Naive thymus-derived CD4-positive, alpha-beta T cell (primary cell): ENCODE measurements around the gene PODN. TPM values are rescaled to one million over a fixed set of nuclear protein-coding genes. Genes with fewer than 3 reads are reported as not detected.

Experiments used
- ATAC-seq: fragments of 150-1000 bp; cut with Tn5 transposase; 2 replicates; pipeline ENCODE4 v1.10.0; 2021; ENCODE audit warnings: mild to moderate bottlenecking, moderate library complexity
- CTCF ChIA-PET: fragments of 350-600 bp; sonication (Branson Sonifier 250); formaldehyde crosslinking; loops from one replicate; lab custom pipeline; 2021; ENCODE audit warnings: antibody characterized with exemption; lab: Charles Lee
- POLR2A ChIA-PET: fragments of 350-600 bp; sonication (Branson Sonifier 250); formaldehyde crosslinking; loops from one replicate; lab custom pipeline; 2021; ENCODE audit warnings: antibody characterized with exemption, inconsistent platforms; lab: Charles Lee
- DNase-seq, 9 donors: peaks; one replicate each; pipeline versions ENCODE4 v3.0.0 to v3.0.0-alpha.2; 2020 to 2022; ENCODE audit warnings: mixed read lengths in 1 of 9
- H3K27ac ChIP-seq: one replicate; pipeline ENCODE4 v1.7.0; 2013; ENCODE audit warnings: mild to moderate bottlenecking, low read depth, low read length, moderate library complexity
- H3K27me3 ChIP-seq, 2 donors: one replicate each; pipeline ENCODE4 v1.7.0; 2013; ENCODE audit warnings: low read length in 2 of 2, mild to moderate bottlenecking in 2 of 2, moderate library complexity in 2 of 2; ENCODE audit not compliant: control insufficient read depth in 2 of 2, insufficient read depth in 2 of 2
- H3K36me3 ChIP-seq, 3 experiments: 1 replicate in 2 of 3; 2 replicates in 1 of 3; pipeline ENCODE4 v1.7.0; 2013; ENCODE audit warnings: low read length in 3 of 3, mild to moderate bottlenecking in 3 of 3, moderate library complexity in 1 of 3; ENCODE audit not compliant: insufficient read depth in 3 of 3, control insufficient read depth in 2 of 3
- H3K4me1 ChIP-seq, 2 donors: one replicate each; pipeline ENCODE4 v1.7.0; 2013; ENCODE audit warnings: low read length in 2 of 2, mild to moderate bottlenecking in 2 of 2, moderate library complexity in 1 of 2; ENCODE audit not compliant: control insufficient read depth in 2 of 2, insufficient read depth in 2 of 2
- H3K4me3 ChIP-seq: 2 replicates; pipeline ENCODE4 v1.7.0; 2013; ENCODE audit warnings: mild to moderate bottlenecking, low read length
- H3K9me3 ChIP-seq, 3 experiments: 1 replicate in 2 of 3; 2 replicates in 1 of 3; pipeline ENCODE4 v1.7.0; 2013; ENCODE audit warnings: low read length in 3 of 3; ENCODE audit not compliant: control insufficient read depth in 2 of 3
- H3K27ac Mint-ChIP-seq, 9 donors: one replicate each; pipeline ENCODE4 v1.8.0; 2020 to 2022; ENCODE audit warnings: mixed read lengths in 9 of 9, mild to moderate bottlenecking in 8 of 9, moderate library complexity in 5 of 9, inconsistent platforms in 2 of 9
- H3K27me3 Mint-ChIP-seq, 5 donors: one replicate each; pipeline ENCODE4 v1.8.0; 2021 to 2022; ENCODE audit warnings: mixed read lengths in 5 of 5, mild to moderate bottlenecking in 1 of 5
- H3K36me3 Mint-ChIP-seq, 5 donors: one replicate each; pipeline ENCODE4 v1.8.0; 2020 to 2022; ENCODE audit warnings: mixed read lengths in 5 of 5, mild to moderate bottlenecking in 3 of 5, inconsistent platforms in 1 of 5
- H3K4me1 Mint-ChIP-seq, 7 donors: one replicate each; pipeline ENCODE4 v1.8.0; 2020 to 2022; ENCODE audit warnings: mixed read lengths in 7 of 7, mild to moderate bottlenecking in 3 of 7, inconsistent platforms in 1 of 7
- H3K4me3 Mint-ChIP-seq, 10 donors: one replicate each; pipeline ENCODE4 v1.8.0; 2020 to 2022; ENCODE audit warnings: mild to moderate bottlenecking in 10 of 10, mixed read lengths in 10 of 10, moderate library complexity in 6 of 10, inconsistent platforms in 2 of 10
- H3K9me3 Mint-ChIP-seq, 11 donors: one replicate each; pipeline ENCODE4 v1.8.0; 2020 to 2022; ENCODE audit warnings: mixed read lengths in 11 of 11, mild to moderate bottlenecking in 4 of 11, inconsistent platforms in 1 of 11, moderate library complexity in 1 of 11
- intact Hi-C, 2 donors: fragments of 100-400 bp; cut with micrococcal nuclease; formaldehyde crosslinking; loops; one replicate each; pipeline ENCODE4 v1.15.1; 2023
- polyA plus RNA-seq, 2 donors: library from polyadenylated mRNA; unstranded; fragments of 300-500 nt; fragmentation: Illumina TruSeq; gene quantifications; one replicate each; pipeline ENCODE4 v1.2.3, GENCODE V29; 2021
- total RNA-seq, 6 experiments: library from RNA in 5 of 6; stranded (reverse) in 5 of 6; gene quantifications; 1 replicate in 5 of 6; 2 replicates in 1 of 6; pipeline ENCODE4 v1.2.3 and lab custom pipeline; 2021 to 2026

PODN gene
- total and polyA plus RNA-seq, 7 experiments from 2014 or later = 0.88 TPM; not detected in 6

GRCh38 chr1:53129891-53130597, 68.0 kb downstream of the PODN start:
- Mint-ChIP-seq H3K4me1 (peaks cover 0 to 7% (median 0%) of the 10 kb centered on the region in 7 donors), H3K27me3 (no peaks in the 10 kb centered on the region), H3K4me3 (no peak overlapping the region), H3K36me3 (no peaks in the 10 kb centered on the region), H3K9me3 (no peaks in the 10 kb centered on the region), H3K27ac (no peak overlapping the region)
- no peak for DNase-seq
- no peak overlapping the region for H3K27ac ChIP-seq
- ChIA-PET CTCF (no interaction called here), POLR2A (no interaction called here)
- no peaks in the 10 kb centered on the region for H3K27me3 ChIP-seq
- ATAC-seq = no peak
- intact Hi-C loops = no loop called here
- H3K4me1 ChIP-seq = peaks cover 0 to 18% of the 10 kb centered on the region in 2 donors
- H3K4me3 ChIP-seq = no peak overlapping the region
- no peaks in the 10 kb centered on the region for H3K36me3 ChIP-seq
- no peaks in the 10 kb centered on the region for H3K9me3 ChIP-seq

GRCh38 chr1:53130598-53130877, 68.5 kb downstream of the PODN start:
- Histone ChIP-seq H3K9me3 (no peaks in the 10 kb centered on the region), H3K36me3 (no peaks in the 10 kb centered on the region), H3K27ac (no peak overlapping the region), H3K27me3 (no peaks in the 10 kb centered on the region), H3K4me3 (no peak overlapping the region), H3K4me1 (peaks cover 0 to 23% of the 10 kb centered on the region in 2 donors)
- no peaks in the 10 kb centered on the region for H3K9me3 Mint-ChIP-seq
- intact Hi-C loops = no loop called here
- ChIA-PET POLR2A (no interaction called here), CTCF (no interaction called here)
- H3K27ac Mint-ChIP-seq = peak overlapping the region in 2 of 9 donors; percentile 42 to 63
- no peak overlapping the region for H3K4me3 Mint-ChIP-seq
- H3K27me3 Mint-ChIP-seq = no peaks in the 10 kb centered on the region
- H3K36me3 Mint-ChIP-seq = no peaks in the 10 kb centered on the region
- H3K4me1 Mint-ChIP-seq = peaks cover 0 to 7% (median 0%) of the 10 kb centered on the region in 7 donors
- no peak for ATAC-seq
- no peak for DNase-seq

GRCh38 chr1:53130878-53131589, 69.0 kb downstream of the PODN start:
- no peaks in the 10 kb centered on the region for H3K27me3 ChIP-seq
- H3K4me1 ChIP-seq = peaks cover 0 to 23% of the 10 kb centered on the region in 2 donors
- H3K27ac Mint-ChIP-seq = peak overlapping the region in 2 of 9 donors; percentile 42 to 63
- H3K4me3 Mint-ChIP-seq = no peak overlapping the region
- H3K4me1 Mint-ChIP-seq = peaks cover 0 to 7% (median 0%) of the 10 kb centered on the region in 7 donors
- ATAC-seq = no peak
- H3K27me3 Mint-ChIP-seq = no peaks in the 10 kb centered on the region
- DNase-seq = no peak
- no peak overlapping the region for H3K27ac ChIP-seq
- no peaks in the 10 kb centered on the region for H3K9me3 Mint-ChIP-seq
- no peaks in the 10 kb centered on the region for H3K36me3 ChIP-seq
- intact Hi-C loops = no loop called here
- ChIA-PET CTCF (no interaction called here), POLR2A (no interaction called here)
- H3K36me3 Mint-ChIP-seq = no peaks in the 10 kb centered on the region
- H3K4me3 ChIP-seq = no peak overlapping the region
- no peaks in the 10 kb centered on the region for H3K9me3 ChIP-seq

- ATAC-seq (no peak), DNase-seq (no peak)
- ChIA-PET POLR2A (no interaction called here), CTCF (no interaction called here)
- Mint-ChIP-seq H3K27me3 (no peaks in the 10 kb centered on the region), H3K4me3 (no peak overlapping the region), H3K36me3 (no peaks in the 10 kb centered on the region), H3K9me3 (no peaks in the 10 kb centered on the region), H3K27ac (peak overlapping the region in 1 of 9 donors; percentile 2), H3K4me1 (peaks cover 0 to 7% (median 0%) of the 10 kb centered on the region in 7 donors)
- intact Hi-C loops = no loop called here
- H3K4me3 ChIP-seq = no peak overlapping the region
- peaks cover 0 to 23% of the 10 kb centered on the region in 2 donors for H3K4me1 ChIP-seq
- no peaks in the 10 kb centered on the region for H3K27me3 ChIP-seq
- H3K9me3 ChIP-seq = no peaks in the 10 kb centered on the region
- no peaks in the 10 kb centered on the region for H3K36me3 ChIP-seq
- no peak overlapping the region for H3K27ac ChIP-seq
These were observed 69.6 kb downstream of the PODN start for GRCh38 chr1:53131590-53131938.

- no peak for DNase-seq
- no peak for ATAC-seq
- Histone ChIP-seq H3K27me3 (no peaks in the 10 kb centered on the region), H3K4me3 (no peak overlapping the region), H3K9me3 (peaks cover 0 to under 1% (median 0%) of the 10 kb centered on the region in 3 experiments), H3K36me3 (no peaks in the 10 kb centered on the region), H3K4me1 (peaks cover 0 to 23% of the 10 kb centered on the region in 2 donors), H3K27ac (no peak overlapping the region)
- peaks cover 0 to 7% (median 0%) of the 10 kb centered on the region in 7 donors for H3K4me1 Mint-ChIP-seq
- no peaks in the 10 kb centered on the region for H3K36me3 Mint-ChIP-seq
- intact Hi-C loops = no loop called here
- H3K27ac Mint-ChIP-seq = no peak overlapping the region
- no peak overlapping the region for H3K4me3 Mint-ChIP-seq
- H3K27me3 Mint-ChIP-seq = no peaks in the 10 kb centered on the region
- ChIA-PET POLR2A (interaction anchor here (0.6 kb wide), 1 partner anchor 640 kb away, joined by 3 read pairs; no protein-coding TSS in a partner anchor), CTCF (no interaction called here)
- peaks cover 0 to 2% (median under 1%) of the 10 kb centered on the region in 11 donors for H3K9me3 Mint-ChIP-seq
These were observed 70.2 kb downstream of the PODN start for GRCh38 chr1:53132176-53132575.

- Histone ChIP-seq H3K27me3 (no peaks in the 10 kb centered on the region), H3K9me3 (peaks cover 0 to 10% (median 0%) of the 10 kb centered on the region in 3 experiments), H3K4me1 (peaks cover 0 to 22% of the 10 kb centered on the region in 2 donors), H3K36me3 (no peaks in the 10 kb centered on the region), H3K27ac (no peak overlapping the region), H3K4me3 (no peak overlapping the region)
- intact Hi-C loops = no loop called here
- H3K27ac Mint-ChIP-seq = no peak overlapping the region
- ChIA-PET CTCF (no interaction called here), POLR2A (no interaction called here)
- DNase-seq (no peak), ATAC-seq (no peak)
- no peaks in the 10 kb centered on the region for H3K27me3 Mint-ChIP-seq
- peaks cover 3 to 13% (median 7%) of the 10 kb centered on the region in 11 donors for H3K9me3 Mint-ChIP-seq
- peaks cover 0 to 3% (median 0%) of the 10 kb centered on the region in 7 donors for H3K4me1 Mint-ChIP-seq
- H3K4me3 Mint-ChIP-seq = no peak overlapping the region
- peaks cover 0 to 5% (median 4%) of the 10 kb centered on the region in 5 donors for H3K36me3 Mint-ChIP-seq
These were observed 71.4 kb downstream of the PODN start for GRCh38 chr1:53133261-53134041.
